GM12874 (cell line): ENCODE results near the gene KHDC4.

ENCODE experiments used
- CTCF ChIP-seq: IDR thresholded peaks from 2 replicates; pipeline ENCODE4 v1.5.1; 2011; ENCODE audit warnings: low read depth, mild to moderate bottlenecking, control low read depth, low read length, moderate library complexity; ENCODE audit not compliant: insufficient read depth

KHDC4 gene

GRCh38 chr1:155919801-155920200, 14.4 kb downstream of the KHDC4 start:
- TF ChIP-seq CTCF = no peak

GRCh38 chr1:155918660-155919059, 15.6 kb downstream of the KHDC4 start:
- TF ChIP-seq CTCF = no peak

GRCh38 chr1:155913969-155914757, 20.1 kb downstream of the KHDC4 start:
- no peak for TF ChIP-seq CTCF

GRCh38 chr1:155912056-155912536, 22.1 kb downstream of the KHDC4 start:
- no peak for TF ChIP-seq CTCF

GRCh38 chr1:155911156-155912055, 22.8 kb downstream of the KHDC4 start, which contains the start of gene RIT1:
RIT1 (minus strand) TSS chr1:155911349; CDS start chr1:155910761, 588 bp downstream.
- TF ChIP-seq CTCF = no peak

GRCh38 chr1:155910621-155911121, 23.5 kb downstream of the KHDC4 start:
- no peak for TF ChIP-seq CTCF

- no peak for TF ChIP-seq CTCF
Measured at GRCh38 chr1:155909894-155910293, 24.3 kb downstream of the KHDC4 start.
